ENCODE results near the gene PHYH. TPM values are rescaled to one million over a fixed set of nuclear protein-coding genes. Genes with fewer than 3 reads are reported as not detected.

Gene PHYH
- total RNA-seq, 4 donors from 2014 or later = 10.9 to 26.6 (median 17.3) TPM

DNA sequence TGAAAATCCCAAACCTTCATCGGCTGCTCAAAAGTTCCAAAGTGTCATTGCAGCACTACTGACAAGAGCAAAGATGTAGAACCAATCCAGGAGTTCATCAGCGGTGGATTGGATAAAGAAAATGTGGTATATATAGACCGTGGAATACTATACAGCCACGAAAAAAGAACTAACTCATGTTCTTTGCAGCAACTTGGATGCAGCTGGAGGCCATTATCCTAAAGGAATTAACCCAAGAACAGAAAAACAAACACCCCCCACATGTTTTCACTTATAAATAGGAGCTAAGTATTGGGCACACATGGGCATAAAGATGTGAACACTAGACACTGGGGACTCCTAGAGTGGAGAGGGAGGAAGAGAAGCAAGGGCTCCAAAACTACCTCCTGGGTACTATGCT lies 31.6 kb downstream of the PHYH start:
- TF ChIP-seq, protein P1, sequence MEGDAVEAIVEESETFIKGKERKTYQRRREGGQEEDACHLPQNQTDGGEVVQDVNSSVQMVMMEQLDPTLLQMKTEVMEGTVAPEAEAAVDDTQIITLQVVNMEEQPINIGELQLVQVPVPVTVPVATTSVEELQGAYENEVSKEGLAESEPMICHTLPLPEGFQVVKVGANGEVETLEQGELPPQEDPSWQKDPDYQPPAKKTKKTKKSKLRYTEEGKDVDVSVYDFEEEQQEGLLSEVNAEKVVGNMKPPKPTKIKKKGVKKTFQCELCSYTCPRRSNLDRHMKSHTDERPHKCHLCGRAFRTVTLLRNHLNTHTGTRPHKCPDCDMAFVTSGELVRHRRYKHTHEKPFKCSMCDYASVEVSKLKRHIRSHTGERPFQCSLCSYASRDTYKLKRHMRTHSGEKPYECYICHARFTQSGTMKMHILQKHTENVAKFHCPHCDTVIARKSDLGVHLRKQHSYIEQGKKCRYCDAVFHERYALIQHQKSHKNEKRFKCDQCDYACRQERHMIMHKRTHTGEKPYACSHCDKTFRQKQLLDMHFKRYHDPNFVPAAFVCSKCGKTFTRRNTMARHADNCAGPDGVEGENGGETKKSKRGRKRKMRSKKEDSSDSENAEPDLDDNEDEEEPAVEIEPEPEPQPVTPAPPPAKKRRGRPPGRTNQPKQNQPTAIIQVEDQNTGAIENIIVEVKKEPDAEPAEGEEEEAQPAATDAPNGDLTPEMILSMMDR (IDR thresholded peaks at IDR 0.05) = no peak
- TF ChIP-seq POLR2A (IDR thresholded peaks at IDR 0.05) = no peak
- intact Hi-C loops (cut with DNase I; ENCODE audit: low total_unique reads) = no loop called here
- DNase-seq (ENCODE audit: low spot score in 2 of 2) = no peak
- H3K4me3 ChIP-seq (ENCODE audit: low read depth, poor library complexity, severe bottlenecking) = no peak overlapping the region
- 74 to 85% methylated on average over 4 of the region's 4 CpGs for WGBS, 2 donors

GRCh38 chr10:13263591-13263990 lies 36.3 kb downstream of the PHYH start:
- H3K4me3 ChIP-seq (ENCODE audit: low read depth, poor library complexity, severe bottlenecking) = no peak overlapping the region
- no peak for TF ChIP-seq POLR2A (IDR thresholded peaks at IDR 0.05)
- 85% methylated on average over 7 of the region's 7 CpGs for WGBS, 2 donors
- DNase-seq (ENCODE audit: low spot score in 2 of 2) = no peak
- intact Hi-C loops (cut with DNase I; ENCODE audit: low total_unique reads) = no loop called here

- intact Hi-C loops (cut with DNase I; ENCODE audit: low total_unique reads) = no loop called here
- TF ChIP-seq, protein P1 (IDR thresholded peaks at IDR 0.05) = no peak
- TF ChIP-seq POLR2A (IDR thresholded peaks at IDR 0.05) = no peak
- no peak overlapping the region for H3K4me3 ChIP-seq (ENCODE audit: low read depth, poor library complexity, severe bottlenecking)
- 78 to 88% methylated on average over 1 of the region's 1 CpG for WGBS, 2 donors
- DNase-seq (ENCODE audit: low spot score in 2 of 2) = no peak
Observed at GRCh38 chr10:13262433-13262832, 37.4 kb downstream of the PHYH start.

DNA sequence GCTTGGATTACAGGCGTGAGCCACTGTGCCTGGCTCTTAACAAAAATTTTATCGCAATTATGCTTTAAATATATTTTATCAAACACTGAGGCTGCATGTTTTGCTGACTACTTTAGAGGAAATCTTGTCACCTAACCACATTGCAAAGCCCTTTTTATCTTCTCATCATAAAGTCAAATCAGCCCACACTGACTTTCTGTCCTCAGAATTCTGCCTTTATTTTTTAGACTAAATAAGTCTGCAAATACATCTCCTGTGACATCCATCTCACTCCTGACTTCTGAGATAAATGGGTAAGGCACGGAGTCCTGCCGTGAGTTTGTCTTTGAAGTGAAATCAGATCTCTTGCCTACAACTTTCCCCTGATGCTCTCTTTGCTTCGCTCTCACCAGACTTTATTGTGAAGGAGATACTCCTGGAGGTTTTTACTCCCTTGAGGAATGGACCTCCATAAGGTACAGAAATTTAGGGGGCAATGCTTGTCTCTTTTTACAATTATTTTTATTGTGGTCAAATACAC lies 42.2 kb downstream of the PHYH start:
- no peak for TF ChIP-seq POLR2A (IDR thresholded peaks at IDR 0.05)
- TF ChIP-seq, protein P1 (IDR thresholded peaks at IDR 0.05) = no peak
- 63 to 75% methylated on average over 5 of the region's 5 CpGs for WGBS, 2 donors
- intact Hi-C loops (cut with DNase I; ENCODE audit: low total_unique reads) = no loop called here
- H3K4me3 ChIP-seq (ENCODE audit: low read depth, poor library complexity, severe bottlenecking) = no peak overlapping the region
- no peak for DNase-seq (ENCODE audit: low spot score in 2 of 2)

- intact Hi-C loops (cut with DNase I; ENCODE audit: low total_unique reads) = no loop called here
- DNase-seq (ENCODE audit: low spot score in 2 of 2) = no peak
- no peak overlapping the region for H3K4me3 ChIP-seq (ENCODE audit: low read depth, poor library complexity, severe bottlenecking)
- TF ChIP-seq, protein P1 (IDR thresholded peaks at IDR 0.05) = no peak
- no peak for TF ChIP-seq POLR2A (IDR thresholded peaks at IDR 0.05)
- 91 to 93% methylated on average over 2 of the region's 2 CpGs for WGBS, 2 donors
Observed at GRCh38 chr10:13256627-13257026, 43.2 kb downstream of the PHYH start.

DNA sequence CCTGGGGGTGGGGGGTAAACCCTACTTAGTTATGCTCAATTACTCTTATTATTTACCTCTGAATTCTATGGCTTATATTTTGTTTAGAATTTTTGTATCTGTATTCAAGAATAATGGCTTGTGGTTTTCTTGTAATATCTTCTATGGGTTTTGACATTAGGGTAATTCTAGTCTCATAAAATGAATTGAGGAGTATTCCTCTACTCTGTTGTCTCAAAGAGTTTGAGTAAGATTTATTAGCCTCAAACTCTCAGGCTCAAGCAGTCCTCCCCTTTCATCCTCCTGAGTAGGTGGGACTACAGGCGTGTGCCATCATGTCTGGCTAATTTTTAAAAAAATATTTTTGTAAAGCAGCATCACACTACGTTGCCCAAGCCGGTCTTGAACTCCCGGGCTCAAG lies 46.1 kb downstream of the PHYH start:
- intact Hi-C loops (cut with DNase I; ENCODE audit: low total_unique reads) = no loop called here
- TF ChIP-seq, protein P1 (IDR thresholded peaks at IDR 0.05) = no peak
- TF ChIP-seq POLR2A (IDR thresholded peaks at IDR 0.05) = no peak
- 66 to 71% methylated on average over 4 of the region's 4 CpGs for WGBS, 2 donors
- H3K4me3 ChIP-seq (ENCODE audit: low read depth, poor library complexity, severe bottlenecking) = no peak overlapping the region
- no peak for DNase-seq (ENCODE audit: low spot score in 2 of 2)
